HepG2 (cell line): ENCODE measurements around the gene ATOSB. TPM values are rescaled to one million over a fixed set of nuclear protein-coding genes. Genes with fewer than 3 reads are reported as not detected.
A peak's percentile ranks its signal among the peaks of the same experiment; 100 is the strongest.
"Not testable (repeated sequence)": the region's sequence is repeated elsewhere in the genome, so short reads cannot be mapped to it uniquely, and the experiment has no call there.

ENCODE experiments used
- ATAC-seq: fragments of 200-7000 bp; cut with Tn5 transposase; 3 replicates; pipeline ENCODE4 v1.9.1; 2020; ENCODE audit warnings: mild to moderate bottlenecking, moderate library complexity
- BruUV-seq: library from RNA; stranded (reverse); fragments of 400-500 nt; replicated peaks from 2 replicates; lab custom pipeline; 2021; lab: Mats Ljungman, UMichigan
- CTCF ChIA-PET: fragments of 300-600 bp; formaldehyde crosslinking; extraction: SDS; loops from one replicate; lab custom pipeline; 2021; ENCODE audit warnings: low total read pairs, inconsistent platforms, low intra/inter-chr PET ratio; lab: Yijun Ruan, JAX
- POLR2A ChIA-PET: fragments of 350-600 bp; sonication (Branson Sonifier 250); formaldehyde crosslinking; loops from one replicate; lab custom pipeline; 2020; ENCODE audit warnings: antibody characterized with exemption, inconsistent platforms; lab: Yijun Ruan, JAX
- DNase-seq: peaks from one replicate; pipeline ENCODE4 v3.0.0-alpha.2; 2015; ENCODE audit warnings: low spot score
- FAIRE-seq: peaks from 3 replicates; lab custom pipeline; 2011; peaks lifted over from hg19 to GRCh38; lab: Jason Lieb, UNC
- H2AFZ ChIP-seq: one replicate; pipeline ENCODE4 v1.6.1; 2011; ENCODE audit warnings: low read length, inconsistent platforms
- H3K27ac ChIP-seq: fragments of 300-600 bp; 3 replicates; pipeline ENCODE4 v1.8.0; 2011; ENCODE audit warnings: mixed run types, mild to moderate bottlenecking, mixed read lengths, low read length, inconsistent platforms; ENCODE audit not compliant: insufficient read depth; ENCODE audit errors: extremely low read length
- H3K27me3 ChIP-seq, 2 experiments: fragments of 200-600 bp in 1 of 2; 2 replicates in 1 of 2; 3 replicates in 1 of 2; pipeline versions ENCODE4 v1.6.0 to v1.8.0; 2011; ENCODE audit warnings: low read length in 2 of 2, mild to moderate bottlenecking in 2 of 2, moderate library complexity in 2 of 2, inconsistent platforms in 1 of 2; ENCODE audit not compliant: insufficient read depth in 2 of 2, control insufficient read depth in 1 of 2
- H3K36me3 ChIP-seq, 2 experiments: fragments of 200-600 bp in 1 of 2; replicated peaks in 1 of 2; 2 replicates in 1 of 2; 3 replicates in 1 of 2; pipeline versions ENCODE4 v1.5.1 to v1.8.0; 2011; ENCODE audit warnings: low read length in 2 of 2, inconsistent platforms in 1 of 2; ENCODE audit not compliant: insufficient read depth in 2 of 2, control insufficient read depth in 1 of 2
- H3K4me1 ChIP-seq: 2 replicates; pipeline ENCODE4 v1.5.1; 2012; ENCODE audit warnings: low read length, inconsistent platforms; ENCODE audit not compliant: insufficient read depth
- H3K4me2 ChIP-seq: 2 replicates; pipeline ENCODE4 v1.6.0; 2011; ENCODE audit warnings: low read depth, low read length, inconsistent platforms
- H3K4me3 ChIP-seq, 3 experiments: fragments of 200-600 bp in 1 of 3; sonication (generic), shearing (Covaris generic) in 1 of 3; replicated peaks in 1 of 3; 2 replicates each; pipeline ENCODE4 v1.5.1; 2011 to 2016; ENCODE audit warnings: low read length in 3 of 3, inconsistent platforms in 2 of 3, low read depth in 2 of 3, mild to moderate bottlenecking in 2 of 3, control low read depth in 1 of 3, mixed read lengths in 1 of 3; ENCODE audit not compliant: insufficient read depth in 1 of 3
- H3K79me2 ChIP-seq: one replicate; pipeline ENCODE4 v1.6.1; 2011; ENCODE audit warnings: low read length, inconsistent platforms; ENCODE audit not compliant: insufficient read depth
- H3K9ac ChIP-seq: 2 replicates; pipeline ENCODE4 v1.6.0; 2011; ENCODE audit warnings: mild to moderate bottlenecking, low read depth, low read length, inconsistent platforms; ENCODE audit not compliant: insufficient read depth
- H3K9me3 ChIP-seq: 2 replicates; pipeline ENCODE4 v1.5.1; 2012; ENCODE audit warnings: mild to moderate bottlenecking, low read length
- H4K20me1 ChIP-seq: 2 replicates; pipeline ENCODE4 v1.6.0; 2011; ENCODE audit warnings: inconsistent platforms, mild to moderate bottlenecking, low read length, moderate library complexity; ENCODE audit not compliant: insufficient read depth
- MED1 ChIP-seq: sonication (generic); formaldehyde crosslinking; IDR thresholded peaks from 2 replicates; pipeline ENCODE4 v1.4.0; 2020; ENCODE audit warnings: missing genetic modification reagents
- SOX6 ChIP-seq, 2 experiments: fragments of 450-650 bp in 1 of 2; sonication (generic) in 1 of 2; formaldehyde crosslinking in 1 of 2; IDR thresholded peaks; 2 replicates each; pipeline versions ENCODE4 v1.4.0 to v1.6.1; 2017 to 2020; ENCODE audit warnings: antibody characterized with exemption in 1 of 2, mild to moderate bottlenecking in 1 of 2, missing genetic modification reagents in 1 of 2
- ZBTB42 ChIP-seq: sonication (generic); formaldehyde crosslinking; IDR thresholded peaks from 2 replicates; pipeline ENCODE4 v1.5.0; 2020; ENCODE audit warnings: mild to moderate bottlenecking, missing genetic modification reagents
- WGBS: methylation state at CpG from one replicate; pipeline ENCODE4 v1.1.6; 2017; ENCODE audit warnings: low lambda C conversion rate; 5-methylcytosine and 5-hydroxymethylcytosine counted together
- in situ Hi-C: cut with HindIII; loops from 2 replicates; pipeline ENCODE4 v1.10.0; 2017; ENCODE audit warnings: low pct_unique_long_range_greater_than_20kb; ENCODE audit not compliant: extremely low pct_ligation_motif_present
- intact Hi-C: fragments of 100-400 bp; cut with micrococcal nuclease; formaldehyde crosslinking; loops from one replicate; pipeline ENCODE4 v1.10.0; 2022; ENCODE audit not compliant: unreplicated experiment
- polyA plus RNA-seq, 8 experiments: library from polyadenylated mRNA; depleted of rRNA in 3 of 8; stranded (reverse) in 7 of 8; unstranded in 1 of 8; fragments of >200 nt; fragmentation: Illumina TruSeq in 4 of 8; extraction: Trizol in 4 of 8; gene quantifications; 2 replicates each; pipeline versions ENCODE4 v1.2.1 to v1.2.3, GENCODE V29; 2011 to 2016; ENCODE audit warnings: low read depth in 4 of 8, missing spikeins in 1 of 8, mixed read lengths in 1 of 8; ENCODE audit not compliant: insufficient read depth in 1 of 8
- total RNA-seq, 5 experiments: library from RNA; depleted of rRNA; stranded (reverse); fragments of >200 nt; fragmentation: Illumina TruSeq; extraction: Trizol; gene quantifications; 2 replicates each; pipeline ENCODE4 v1.2.3, GENCODE V29; 2016; ENCODE audit warnings: low read depth in 1 of 5
- TF ChIP-seq, protein P1 (sequence below): sonication (generic); formaldehyde crosslinking; IDR thresholded peaks from 2 replicates; pipeline ENCODE4 v1.9.0; 2022; ENCODE audit warnings: missing genetic modification reagents, mild to moderate bottlenecking, borderline replicate concordance
- TF ChIP-seq, protein P2 (sequence below): sonication (generic); formaldehyde crosslinking; IDR thresholded peaks from 2 replicates; pipeline ENCODE4 v1.5.0; 2020; ENCODE audit warnings: mild to moderate bottlenecking, missing genetic modification reagents

ATOSB gene
- total and polyA plus RNA-seq, 2 of the 13 experiments (the other 11 are each of a cell fraction or from before 2014, with no cell fraction given) = 1.9 to 6.4 TPM

DNA sequence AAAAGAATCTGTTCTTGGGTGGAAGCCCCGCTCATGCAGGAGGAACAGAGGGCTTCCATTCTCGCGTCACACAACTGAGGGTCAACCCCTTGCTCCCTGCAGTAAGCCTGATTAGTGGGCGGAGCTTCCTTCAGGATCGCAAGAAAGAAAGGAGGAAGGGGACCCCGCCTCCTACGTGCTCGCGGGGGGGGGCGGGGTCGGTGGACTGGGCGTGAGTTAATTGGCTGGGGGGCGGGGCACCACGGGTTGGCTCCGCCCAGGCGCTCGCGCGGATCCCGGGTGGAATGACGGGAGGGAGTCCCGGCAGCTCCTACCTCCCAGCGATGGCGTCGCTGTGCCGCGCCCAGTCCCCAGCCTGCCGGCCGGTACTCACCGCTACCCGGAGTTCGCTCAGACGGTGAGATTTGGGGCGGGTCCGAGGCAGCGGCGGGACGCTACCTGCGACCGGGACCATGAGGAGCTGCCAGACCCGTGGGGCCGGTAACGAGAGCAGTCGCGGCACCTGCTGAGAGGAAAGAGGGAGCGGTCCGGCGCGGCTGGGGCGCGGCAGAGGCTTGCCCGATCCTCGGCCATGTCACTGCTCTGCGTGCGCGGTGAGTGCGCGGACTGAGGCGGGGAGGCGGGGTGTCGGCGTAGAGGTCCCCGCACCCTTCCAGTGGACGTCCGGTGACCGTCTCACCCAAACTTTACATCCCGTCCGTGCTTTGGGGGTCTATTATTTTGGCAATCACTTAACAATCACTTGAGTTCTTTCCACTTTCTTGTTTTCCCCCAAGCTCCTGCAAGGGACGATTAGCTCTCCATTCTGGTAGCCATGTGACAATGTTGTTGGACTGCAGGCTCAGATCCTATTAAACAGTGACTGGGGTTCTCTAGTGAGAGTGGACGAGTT, 46.3 kb upstream of the ATOSB start, which contains the start of gene UNC13B (continued):
- TF ChIP-seq, protein P1, sequence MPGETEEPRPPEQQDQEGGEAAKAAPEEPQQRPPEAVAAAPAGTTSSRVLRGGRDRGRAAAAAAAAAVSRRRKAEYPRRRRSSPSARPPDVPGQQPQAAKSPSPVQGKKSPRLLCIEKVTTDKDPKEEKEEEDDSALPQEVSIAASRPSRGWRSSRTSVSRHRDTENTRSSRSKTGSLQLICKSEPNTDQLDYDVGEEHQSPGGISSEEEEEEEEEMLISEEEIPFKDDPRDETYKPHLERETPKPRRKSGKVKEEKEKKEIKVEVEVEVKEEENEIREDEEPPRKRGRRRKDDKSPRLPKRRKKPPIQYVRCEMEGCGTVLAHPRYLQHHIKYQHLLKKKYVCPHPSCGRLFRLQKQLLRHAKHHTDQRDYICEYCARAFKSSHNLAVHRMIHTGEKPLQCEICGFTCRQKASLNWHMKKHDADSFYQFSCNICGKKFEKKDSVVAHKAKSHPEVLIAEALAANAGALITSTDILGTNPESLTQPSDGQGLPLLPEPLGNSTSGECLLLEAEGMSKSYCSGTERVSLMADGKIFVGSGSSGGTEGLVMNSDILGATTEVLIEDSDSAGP = peak; percentile 92
- TF ChIP-seq ZBTB42 (peak; percentile 85; the same call in 1 of the 2 replicates), SOX6 (IDR thresholded peaks at IDR 0.05) (no peak), SOX6 (CRISPR knock-in tag; IDR thresholded peaks at IDR 0.05) (peak; percentile 56; the same call in 1 of the 2 replicates)
- TF ChIP-seq, all 625 proteins: peak for 282

GRCh38 chr9:35158501-35159280, 43.0 kb upstream of the ATOSB start:
- H3K4me1 ChIP-seq = peaks cover 29% of the 10 kb centered on the region
- ChIA-PET CTCF (no interaction called here), POLR2A (no interaction called here)
- H3K79me2 ChIP-seq = peaks cover 13% of the 10 kb centered on the region
- no peak overlapping the region for H3K9ac ChIP-seq
- H3K9me3 ChIP-seq = no peaks in the 10 kb centered on the region
- intact Hi-C loops (no loop called here), in situ Hi-C loops (no loop called here)
- H3K36me3 ChIP-seq = no peaks in the 10 kb centered on the region
- no peak overlapping the region for H3K4me2 ChIP-seq
- FAIRE-seq = no peak
- TF ChIP-seq, protein P2, sequence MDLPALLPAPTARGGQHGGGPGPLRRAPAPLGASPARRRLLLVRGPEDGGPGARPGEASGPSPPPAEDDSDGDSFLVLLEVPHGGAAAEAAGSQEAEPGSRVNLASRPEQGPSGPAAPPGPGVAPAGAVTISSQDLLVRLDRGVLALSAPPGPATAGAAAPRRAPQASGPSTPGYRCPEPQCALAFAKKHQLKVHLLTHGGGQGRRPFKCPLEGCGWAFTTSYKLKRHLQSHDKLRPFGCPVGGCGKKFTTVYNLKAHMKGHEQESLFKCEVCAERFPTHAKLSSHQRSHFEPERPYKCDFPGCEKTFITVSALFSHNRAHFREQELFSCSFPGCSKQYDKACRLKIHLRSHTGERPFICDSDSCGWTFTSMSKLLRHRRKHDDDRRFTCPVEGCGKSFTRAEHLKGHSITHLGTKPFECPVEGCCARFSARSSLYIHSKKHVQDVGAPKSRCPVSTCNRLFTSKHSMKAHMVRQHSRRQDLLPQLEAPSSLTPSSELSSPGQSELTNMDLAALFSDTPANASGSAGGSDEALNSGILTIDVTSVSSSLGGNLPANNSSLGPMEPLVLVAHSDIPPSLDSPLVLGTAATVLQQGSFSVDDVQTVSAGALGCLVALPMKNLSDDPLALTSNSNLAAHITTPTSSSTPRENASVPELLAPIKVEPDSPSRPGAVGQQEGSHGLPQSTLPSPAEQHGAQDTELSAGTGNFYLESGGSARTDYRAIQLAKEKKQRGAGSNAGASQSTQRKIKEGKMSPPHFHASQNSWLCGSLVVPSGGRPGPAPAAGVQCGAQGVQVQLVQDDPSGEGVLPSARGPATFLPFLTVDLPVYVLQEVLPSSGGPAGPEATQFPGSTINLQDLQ (CRISPR knock-in tag) = no peak
- TF ChIP-seq MED1 (CRISPR knock-in tag) = no peak
- TF ChIP-seq, all 625 proteins: peak for 0
- Histone ChIP-seq H3K27me3 (no peaks in the 10 kb centered on the region; a peak in 1 of 5 replicates), H3K27ac (no peak overlapping the region), H3K4me3 (no peak overlapping the region), H2AFZ (no peak overlapping the region), H4K20me1 (no peaks in the 10 kb centered on the region)
- WGBS = 70% methylated on average over 10 of the region's 10 CpGs
- no TSS peak for BruUV-seq
- DNase-seq = no peak
- no peak for ATAC-seq

- FAIRE-seq, H3K4me2 ChIP-seq, H3K4me3 ChIP-seq, ATAC-seq, H3K36me3 ChIP-seq, H3K27me3 ChIP-seq, BruUV-seq, H2AFZ ChIP-seq, CTCF ChIA-PET, H4K20me1 ChIP-seq, intact Hi-C loops, H3K9me3 ChIP-seq, H3K79me2 ChIP-seq, H3K9ac ChIP-seq, in situ Hi-C loops, DNase-seq, H3K27ac ChIP-seq, POLR2A ChIA-PET: not testable (repeated sequence)
- 54% methylated on average over 6 of the region's 6 CpGs for WGBS
- peaks cover 22% of the 10 kb centered on the region for H3K4me1 ChIP-seq
Measured at GRCh38 chr9:35157836-35158235, 42.2 kb upstream of the ATOSB start.
